ENCODE data around the gene EIF1AX. TPM values are rescaled to one million over a fixed set of nuclear protein-coding genes. Genes with fewer than 3 reads are reported as not detected.
A peak's percentile ranks its signal among the peaks of the same experiment; 100 is the strongest.

EIF1AX gene
- total and polyA plus RNA-seq, 2 of the 13 experiments (the other 11 are each of a cell fraction or from before 2014, with no cell fraction given), result 35.1 to 82.7 TPM

GRCh38 chrX:20116087-20116576 lies 25.5 kb downstream of the EIF1AX start (continued):
- TF ChIP-seq YEATS4 (CRISPR knock-in tag; IDR thresholded peaks at IDR 0.05; ENCODE audit: borderline replicate concordance), result peak; percentile 38; the same call in 1 of the 2 replicates
- TF ChIP-seq, protein P1, sequence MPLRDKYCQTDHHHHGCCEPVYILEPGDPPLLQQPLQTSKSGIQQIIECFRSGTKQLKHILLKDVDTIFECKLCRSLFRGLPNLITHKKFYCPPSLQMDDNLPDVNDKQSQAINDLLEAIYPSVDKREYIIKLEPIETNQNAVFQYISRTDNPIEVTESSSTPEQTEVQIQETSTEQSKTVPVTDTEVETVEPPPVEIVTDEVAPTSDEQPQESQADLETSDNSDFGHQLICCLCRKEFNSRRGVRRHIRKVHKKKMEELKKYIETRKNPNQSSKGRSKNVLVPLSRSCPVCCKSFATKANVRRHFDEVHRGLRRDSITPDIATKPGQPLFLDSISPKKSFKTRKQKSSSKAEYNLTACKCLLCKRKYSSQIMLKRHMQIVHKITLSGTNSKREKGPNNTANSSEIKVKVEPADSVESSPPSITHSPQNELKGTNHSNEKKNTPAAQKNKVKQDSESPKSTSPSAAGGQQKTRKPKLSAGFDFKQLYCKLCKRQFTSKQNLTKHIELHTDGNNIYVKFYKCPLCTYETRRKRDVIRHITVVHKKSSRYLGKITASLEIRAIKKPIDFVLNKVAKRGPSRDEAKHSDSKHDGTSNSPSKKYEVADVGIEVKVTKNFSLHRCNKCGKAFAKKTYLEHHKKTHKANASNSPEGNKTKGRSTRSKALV (CRISPR knock-in tag; IDR thresholded peaks at IDR 0.05), result peak; percentile 72
- TF ChIP-seq ZFAT (CRISPR knock-in tag; conservative IDR thresholded peaks at IDR 0.05), result peak; percentile 97
- TF ChIP-seq NFE2L2 (IDR thresholded peaks at IDR 0.05; ENCODE audit: low read length), result no peak
- TF ChIP-seq ZNF605 (CRISPR knock-in tag; IDR thresholded peaks at IDR 0.05), result no peak
- TF ChIP-seq, protein P2, sequence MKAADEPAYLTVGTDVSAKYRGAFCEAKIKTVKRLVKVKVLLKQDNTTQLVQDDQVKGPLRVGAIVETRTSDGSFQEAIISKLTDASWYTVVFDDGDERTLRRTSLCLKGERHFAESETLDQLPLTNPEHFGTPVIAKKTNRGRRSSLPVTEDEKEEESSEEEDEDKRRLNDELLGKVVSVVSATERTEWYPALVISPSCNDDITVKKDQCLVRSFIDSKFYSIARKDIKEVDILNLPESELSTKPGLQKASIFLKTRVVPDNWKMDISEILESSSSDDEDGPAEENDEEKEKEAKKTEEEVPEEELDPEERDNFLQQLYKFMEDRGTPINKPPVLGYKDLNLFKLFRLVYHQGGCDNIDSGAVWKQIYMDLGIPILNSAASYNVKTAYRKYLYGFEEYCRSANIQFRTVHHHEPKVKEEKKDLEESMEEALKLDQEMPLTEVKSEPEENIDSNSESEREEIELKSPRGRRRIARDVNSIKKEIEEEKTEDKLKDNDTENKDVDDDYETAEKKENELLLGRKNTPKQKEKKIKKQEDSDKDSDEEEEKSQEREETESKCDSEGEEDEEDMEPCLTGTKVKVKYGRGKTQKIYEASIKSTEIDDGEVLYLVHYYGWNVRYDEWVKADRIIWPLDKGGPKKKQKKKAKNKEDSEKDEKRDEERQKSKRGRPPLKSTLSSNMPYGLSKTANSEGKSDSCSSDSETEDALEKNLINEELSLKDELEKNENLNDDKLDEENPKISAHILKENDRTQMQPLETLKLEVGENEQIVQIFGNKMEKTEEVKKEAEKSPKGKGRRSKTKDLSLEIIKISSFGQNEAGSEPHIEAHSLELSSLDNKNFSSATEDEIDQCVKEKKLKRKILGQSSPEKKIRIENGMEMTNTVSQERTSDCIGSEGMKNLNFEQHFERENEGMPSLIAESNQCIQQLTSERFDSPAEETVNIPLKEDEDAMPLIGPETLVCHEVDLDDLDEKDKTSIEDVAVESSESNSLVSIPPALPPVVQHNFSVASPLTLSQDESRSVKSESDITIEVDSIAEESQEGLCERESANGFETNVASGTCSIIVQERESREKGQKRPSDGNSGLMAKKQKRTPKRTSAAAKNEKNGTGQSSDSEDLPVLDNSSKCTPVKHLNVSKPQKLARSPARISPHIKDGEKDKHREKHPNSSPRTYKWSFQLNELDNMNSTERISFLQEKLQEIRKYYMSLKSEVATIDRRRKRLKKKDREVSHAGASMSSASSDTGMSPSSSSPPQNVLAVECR (CRISPR knock-in tag; IDR thresholded peaks at IDR 0.05; ENCODE audit: borderline replicate concordance), result no peak
- no peak for TF ChIP-seq AGO2 (optimal IDR thresholded peaks at IDR 0.05; ENCODE audit: low read depth, low read length)
- peak; percentile 51; the same call in 1 of the 2 replicates for TF ChIP-seq UBTF (CRISPR knock-in tag; IDR thresholded peaks at IDR 0.05)
- TF ChIP-seq ZBTB7A (CRISPR knock-in tag; IDR thresholded peaks at IDR 0.05), result no peak
- peak; percentile 56; the same call in 1 of the 2 replicates for TF ChIP-seq GABPB1 (CRISPR knock-in tag; IDR thresholded peaks at IDR 0.05)
- no peak for TF ChIP-seq ZNF331 (CRISPR knock-in tag; IDR thresholded peaks at IDR 0.05)
